DLD1 (cell line): Measurements from ENCODE around the gene MAD1L1.

Experiments
- in situ Hi-C: cut with HindIII; loops from 2 replicates; pipeline ENCODE4 v1.10.0; 2017; ENCODE audit warnings: low sequenced_read_pairs

MAD1L1 gene

GRCh38 chr7:2018569-2019460, 213.9 kb downstream of the MAD1L1 start:
- in situ Hi-C loops, result no loop called here

DNA sequence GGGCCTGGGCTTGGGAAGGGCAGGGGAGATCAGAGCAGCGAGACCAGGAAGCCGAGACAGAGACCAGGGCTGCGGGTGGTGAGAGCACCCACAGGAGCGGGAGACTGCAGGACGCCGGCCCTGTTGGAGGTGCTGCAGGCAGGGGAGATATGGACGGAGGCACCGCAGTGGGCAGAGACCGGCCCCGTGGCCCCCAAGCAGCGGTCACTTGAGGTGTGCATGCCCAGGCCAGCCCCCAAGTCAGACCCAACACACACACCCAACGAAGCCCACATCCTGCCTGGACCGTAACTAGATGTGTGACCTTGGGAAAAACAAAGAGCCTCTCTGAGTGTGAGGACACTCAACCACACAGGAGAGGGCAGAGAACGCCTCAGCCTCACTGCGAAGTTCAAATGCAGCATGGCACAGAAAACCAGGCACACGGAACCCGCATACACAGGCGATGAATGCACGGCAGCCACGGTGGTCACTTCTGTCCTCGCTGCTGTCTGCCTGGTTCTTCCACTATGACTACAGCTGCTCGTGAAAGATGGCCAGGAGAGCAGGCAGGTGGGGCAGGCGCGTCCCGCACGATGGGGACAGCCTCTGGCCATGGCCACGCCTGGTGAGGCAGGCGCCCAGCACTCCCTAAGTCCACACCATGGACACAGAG, 214.7 kb downstream of the MAD1L1 start:
- in situ Hi-C loops, result no loop called here

GRCh38 chr7:2017481-2017891, 215.3 kb downstream of the MAD1L1 start:
- in situ Hi-C loops, result no loop called here

GRCh38 chr7:2016761-2017480, 215.8 kb downstream of the MAD1L1 start:
- in situ Hi-C loops, result no loop called here

DNA sequence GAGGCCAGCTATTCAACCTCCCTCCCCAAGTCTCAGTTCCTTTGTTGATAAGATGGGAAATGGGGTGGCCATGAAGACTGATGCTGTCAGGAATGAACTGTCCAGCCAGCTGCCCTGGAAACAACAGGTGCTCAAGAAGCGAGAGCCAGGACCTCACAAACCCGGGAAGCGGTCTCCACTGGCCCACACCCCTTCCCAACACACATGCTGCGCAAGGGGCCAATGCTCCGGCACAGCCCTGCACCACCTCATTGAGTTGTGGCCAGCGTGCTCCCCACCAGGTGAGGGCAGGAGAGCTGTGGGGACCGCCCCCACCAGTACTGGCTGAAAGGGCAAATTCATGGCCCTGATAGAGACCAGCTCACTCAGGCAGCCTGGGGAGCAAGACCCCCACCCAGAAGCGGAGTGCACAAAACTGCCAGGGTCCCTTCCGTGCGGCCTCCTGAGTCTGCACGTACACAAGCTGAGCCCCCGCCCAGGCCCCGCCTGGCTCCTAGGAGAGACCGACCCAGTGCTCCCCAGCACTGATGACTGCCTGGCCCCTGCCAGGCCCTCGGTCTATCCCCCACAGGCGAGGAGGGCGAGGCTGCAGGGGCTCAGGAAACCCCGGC, 216.6 kb downstream of the MAD1L1 start:
- in situ Hi-C loops, result no loop called here

DNA sequence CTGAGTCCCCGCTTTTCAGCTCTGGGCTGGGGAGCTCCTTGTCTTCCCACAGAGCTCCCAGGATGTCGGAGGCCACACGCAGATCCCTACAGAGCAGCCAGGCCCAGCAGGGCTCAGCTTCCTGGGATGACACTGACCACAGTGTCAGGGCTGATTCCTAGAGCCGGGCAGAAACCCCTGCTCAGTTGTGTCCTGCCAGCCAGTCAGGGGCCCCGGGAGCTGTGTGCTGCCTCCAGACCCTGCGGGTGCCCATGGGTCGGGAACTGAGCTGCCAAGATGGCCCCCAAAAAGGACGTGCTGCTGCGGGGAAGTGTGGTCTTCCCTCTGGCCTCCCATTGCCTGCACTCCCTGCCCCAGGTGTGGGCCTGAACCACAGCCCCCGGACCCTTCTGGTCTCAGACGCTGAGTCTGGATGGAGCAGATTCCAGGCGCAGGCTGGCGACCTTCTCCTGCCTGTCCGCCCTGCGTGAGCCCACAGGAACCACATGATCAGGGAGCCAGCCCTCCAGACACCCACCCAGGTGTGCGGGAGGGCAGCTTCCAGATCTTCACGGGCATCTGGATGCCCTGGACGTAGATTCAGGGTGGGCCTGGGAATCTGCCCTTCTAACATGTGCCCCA, 217.4 kb downstream of the MAD1L1 start:
- in situ Hi-C loops, result no loop called here

DNA sequence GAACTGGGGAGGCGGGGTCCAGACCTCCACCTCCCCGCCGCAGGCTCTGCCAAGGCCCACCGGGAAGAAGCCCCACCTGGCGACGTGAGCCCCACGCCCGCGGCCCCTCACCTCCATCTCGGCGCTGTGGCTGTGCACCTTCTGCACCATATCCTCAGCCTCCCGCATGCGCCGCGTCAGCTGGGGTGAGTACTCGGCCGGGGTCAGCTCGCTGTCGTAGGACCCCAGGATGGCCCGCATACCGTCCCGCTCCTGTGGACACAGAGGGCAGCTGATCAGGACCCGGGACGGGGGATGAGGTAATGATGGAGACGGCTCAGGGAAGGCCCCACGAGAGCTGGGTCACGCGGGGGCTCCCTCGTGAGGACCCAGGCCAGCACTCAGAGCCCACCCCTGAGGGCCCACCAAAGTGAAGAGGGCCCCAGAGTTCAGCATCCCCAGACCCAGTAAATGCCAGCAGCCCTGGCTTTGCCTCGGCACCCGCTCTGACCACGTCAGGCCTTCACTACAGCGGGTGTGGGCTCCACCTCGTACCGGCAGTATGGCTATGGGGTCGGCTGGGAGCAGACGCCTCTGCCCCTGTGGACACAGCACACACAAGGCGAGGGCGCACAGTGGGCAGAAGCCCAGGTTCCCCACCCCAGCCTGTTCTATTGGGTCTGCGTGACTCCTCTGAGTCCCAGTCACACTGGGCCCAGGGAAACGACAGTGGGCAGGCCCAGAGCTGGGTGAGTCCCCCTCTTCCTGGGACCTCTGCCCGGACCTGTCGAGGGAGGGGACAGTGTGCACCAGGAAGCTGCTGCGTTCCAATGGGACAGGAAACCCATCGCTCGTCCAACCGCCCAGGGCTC, 218.1 kb downstream of the MAD1L1 start:
- in situ Hi-C loops, result no loop called here

DNA sequence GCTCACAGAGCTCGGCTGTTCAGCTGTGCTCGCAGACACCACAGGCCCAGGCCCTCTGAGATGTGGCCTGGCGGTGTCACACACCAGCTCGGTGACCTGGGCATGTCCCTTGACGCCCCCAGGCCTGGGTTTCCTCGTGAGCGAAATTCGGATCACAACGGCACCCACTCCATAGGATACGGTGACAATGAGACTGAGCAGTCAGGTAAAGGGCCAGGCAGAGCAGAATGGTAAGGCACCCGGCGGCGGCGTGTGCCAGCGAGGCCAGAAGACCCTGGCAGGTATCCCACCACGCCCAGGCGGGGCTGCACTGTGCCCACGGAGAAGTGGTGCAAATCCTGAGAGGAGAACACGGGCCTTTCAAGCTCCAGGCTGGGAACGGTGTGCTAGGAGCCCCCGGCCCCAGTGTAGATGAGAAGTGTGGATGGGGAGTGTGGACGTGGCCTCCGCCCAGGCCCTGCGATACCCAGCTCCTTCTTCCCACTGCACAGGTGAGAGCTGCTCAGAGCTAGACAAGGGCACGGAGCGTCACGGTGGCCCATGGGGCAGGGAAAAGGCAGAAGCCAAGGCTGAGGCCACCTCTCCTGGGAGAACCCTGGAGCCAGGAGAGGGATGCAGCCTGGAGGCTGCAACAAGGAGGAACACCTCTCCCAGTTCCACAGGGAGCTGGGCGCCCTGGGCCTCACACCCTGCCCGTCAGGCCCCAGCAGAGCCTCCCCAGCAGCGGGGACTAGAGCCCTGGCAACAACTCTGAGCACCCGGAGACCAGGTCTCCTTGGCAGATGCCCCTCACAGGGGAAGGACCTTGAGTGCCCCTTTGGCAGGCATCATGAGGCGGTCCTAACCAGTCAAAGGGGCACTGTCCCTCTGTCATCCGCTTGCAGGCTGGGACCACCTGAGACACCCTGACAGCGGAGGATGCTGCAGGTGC, 219.1 kb downstream of the MAD1L1 start:
- in situ Hi-C loops, result no loop called here

GRCh38 chr7:2012981-2013380, 219.8 kb downstream of the MAD1L1 start:
- in situ Hi-C loops, result no loop called here

DNA sequence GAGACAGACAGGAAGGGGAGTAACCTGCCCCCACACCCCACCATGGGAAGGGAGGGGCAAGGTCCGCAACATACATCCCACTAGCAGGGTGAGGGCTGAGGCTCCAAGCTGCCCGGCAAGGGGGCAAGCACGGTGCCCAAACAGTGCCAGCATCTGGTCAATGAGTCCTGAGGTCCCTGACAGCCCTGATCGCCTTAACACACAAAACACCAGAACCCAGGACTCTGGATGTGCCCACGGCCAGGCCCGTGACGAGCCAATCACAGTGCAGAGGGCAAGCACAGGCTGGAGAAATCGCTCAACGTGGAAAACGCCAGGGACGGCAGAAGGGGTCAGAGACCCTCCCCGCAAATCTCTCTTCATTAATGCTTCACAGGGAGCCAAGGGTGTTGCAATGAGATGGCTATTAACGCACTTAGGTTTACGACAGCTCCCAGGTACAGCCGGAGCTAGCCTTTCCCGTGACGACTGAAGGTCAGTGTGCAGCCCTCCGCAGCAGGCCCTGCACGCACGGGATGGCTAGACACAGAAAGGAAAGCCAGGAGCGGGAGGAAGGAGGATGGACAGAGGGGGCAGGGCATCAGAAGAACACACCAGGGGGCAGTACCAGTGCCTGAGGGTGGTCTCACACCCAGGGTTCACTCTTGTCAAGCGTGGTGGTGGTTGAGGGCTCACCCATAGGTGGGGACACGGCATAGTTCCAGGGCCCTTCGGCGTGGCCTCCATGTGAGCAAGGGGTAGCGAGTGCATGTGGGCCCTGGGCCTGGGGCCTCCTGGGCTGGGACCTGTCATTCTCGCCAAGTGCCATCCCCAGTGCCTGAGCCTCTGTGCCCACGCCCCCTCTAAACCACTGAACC, 220.5 kb downstream of the MAD1L1 start:
- in situ Hi-C loops, result no loop called here

DNA sequence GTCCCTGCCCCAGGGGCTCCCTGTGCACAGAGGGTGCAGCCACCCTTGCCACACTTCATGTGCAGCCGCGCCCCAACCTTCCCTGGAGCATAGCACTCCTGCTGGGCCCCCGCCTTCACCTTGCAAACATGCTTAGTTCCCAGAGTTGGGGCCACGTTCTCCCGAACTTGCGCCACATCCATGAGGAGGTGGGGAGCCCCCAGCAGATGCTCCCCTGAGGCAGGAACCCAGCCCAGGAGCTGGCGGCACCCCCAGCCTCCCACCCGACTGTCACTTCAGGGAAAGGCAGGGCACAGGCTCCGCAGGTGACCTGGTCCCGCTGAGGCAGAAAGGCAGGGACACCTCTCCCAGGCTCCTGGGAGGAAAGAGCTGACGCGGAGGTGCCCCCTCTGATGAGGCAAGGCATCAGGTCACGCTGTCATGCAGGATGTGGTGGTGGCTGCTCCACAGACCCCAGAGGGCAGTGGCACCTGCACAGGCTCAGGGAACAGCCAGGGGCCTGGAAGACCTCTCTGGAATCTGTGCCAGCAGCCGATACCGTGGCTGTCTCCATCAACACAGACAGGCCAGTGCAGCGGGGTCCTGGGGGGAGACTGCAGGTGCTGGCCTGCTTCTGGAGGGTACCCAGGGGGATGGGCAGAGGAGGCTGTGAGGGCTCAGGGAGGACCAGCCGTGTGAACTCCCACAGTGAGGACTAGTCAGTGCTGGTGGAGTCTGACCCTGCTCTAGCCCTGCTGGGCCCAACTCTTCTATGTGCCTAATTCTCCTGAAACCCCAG, 221.3 kb downstream of the MAD1L1 start:
- in situ Hi-C loops, result no loop called here

GRCh38 chr7:2010551-2011265, 222.0 kb downstream of the MAD1L1 start:
- in situ Hi-C loops, result no loop called here

DNA sequence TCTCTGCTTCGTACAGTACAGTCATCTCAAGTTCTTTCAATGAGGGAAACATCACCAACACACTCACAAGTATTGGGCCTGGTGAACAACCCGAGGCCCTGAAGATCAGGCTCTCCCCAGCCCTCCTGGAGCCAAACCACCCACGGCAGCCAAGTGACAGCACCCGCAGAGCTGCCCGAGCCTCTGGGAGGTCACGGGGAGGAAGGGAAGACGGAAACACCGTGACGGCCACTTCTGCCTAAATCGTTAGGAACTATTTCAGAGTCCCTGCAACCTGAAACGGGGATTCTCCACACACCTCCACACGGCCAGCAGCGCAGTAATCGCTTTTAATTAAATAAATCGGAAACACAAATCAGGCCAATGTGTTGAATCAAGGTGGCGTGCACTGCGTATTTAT, 222.6 kb downstream of the MAD1L1 start:
- in situ Hi-C loops, result no loop called here

GRCh38 chr7:2009541-2010001, 223.2 kb downstream of the MAD1L1 start:
- in situ Hi-C loops, result no loop called here

DNA sequence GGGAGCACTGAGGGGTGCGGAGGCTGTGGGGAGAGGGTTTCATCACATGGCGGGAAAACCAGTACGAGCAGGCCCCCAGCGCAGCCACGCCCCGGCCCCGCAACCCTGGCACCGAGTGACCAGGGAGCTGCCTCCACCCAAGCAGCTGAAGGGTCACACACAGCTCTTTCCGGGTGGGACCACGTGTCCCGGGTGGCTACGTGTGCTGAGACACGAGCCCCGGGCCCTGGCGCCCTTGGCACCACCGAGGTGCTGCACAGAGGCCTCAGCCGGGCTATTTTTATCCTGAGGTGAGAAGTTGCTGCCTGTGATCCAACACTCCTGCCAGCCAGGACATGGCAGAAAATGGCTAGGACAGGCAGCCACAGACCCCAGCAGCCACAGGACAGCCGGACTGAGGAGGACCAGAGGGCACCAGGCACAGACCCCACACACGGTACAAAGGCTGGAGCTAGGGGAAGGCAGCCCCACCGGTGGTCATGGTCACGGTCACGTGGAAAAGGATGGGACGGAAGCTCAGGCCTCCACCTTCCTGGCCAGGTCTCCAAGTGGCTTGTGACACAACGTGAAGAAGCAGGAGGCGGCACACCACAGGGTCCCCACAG, 223.7 kb downstream of the MAD1L1 start:
- in situ Hi-C loops, result no loop called here
